Adipocyte (in vitro differentiated cells): ENCODE measurements around the gene TRABD.

Experiments used
- DNase-seq: peaks from one replicate; pipeline ENCODE4 v3.0.0-alpha.2; 2015; ENCODE audit warnings: low read depth
- H3K27me3 ChIP-seq: replicated peaks from 2 replicates; pipeline ENCODE4 v1.7.0; 2013; ENCODE audit warnings: mild to moderate bottlenecking, low read length, moderate library complexity; ENCODE audit not compliant: control insufficient read depth, insufficient read depth
- H3K36me3 ChIP-seq: 2 replicates; pipeline ENCODE4 v1.7.0; 2013; ENCODE audit warnings: low read length, mild to moderate bottlenecking, moderate library complexity; ENCODE audit not compliant: control insufficient read depth, insufficient read depth, severe bottlenecking
- H3K4me1 ChIP-seq: 2 replicates; pipeline ENCODE4 v1.7.0; 2013; ENCODE audit warnings: mild to moderate bottlenecking, low read length, moderate library complexity; ENCODE audit not compliant: control insufficient read depth, insufficient read depth
- H3K4me3 ChIP-seq: 2 replicates; pipeline ENCODE4 v1.7.0; 2013; ENCODE audit warnings: mild to moderate bottlenecking, low read length, moderate library complexity
- H3K9ac ChIP-seq: 2 replicates; pipeline ENCODE4 v1.7.0; 2013; ENCODE audit warnings: mild to moderate bottlenecking, low read length, moderate library complexity
- H3K9me3 ChIP-seq: 2 replicates; pipeline ENCODE4 v1.7.0; 2013; ENCODE audit warnings: mild to moderate bottlenecking, low read length, moderate library complexity; ENCODE audit not compliant: control insufficient read depth

TRABD gene

DNA sequence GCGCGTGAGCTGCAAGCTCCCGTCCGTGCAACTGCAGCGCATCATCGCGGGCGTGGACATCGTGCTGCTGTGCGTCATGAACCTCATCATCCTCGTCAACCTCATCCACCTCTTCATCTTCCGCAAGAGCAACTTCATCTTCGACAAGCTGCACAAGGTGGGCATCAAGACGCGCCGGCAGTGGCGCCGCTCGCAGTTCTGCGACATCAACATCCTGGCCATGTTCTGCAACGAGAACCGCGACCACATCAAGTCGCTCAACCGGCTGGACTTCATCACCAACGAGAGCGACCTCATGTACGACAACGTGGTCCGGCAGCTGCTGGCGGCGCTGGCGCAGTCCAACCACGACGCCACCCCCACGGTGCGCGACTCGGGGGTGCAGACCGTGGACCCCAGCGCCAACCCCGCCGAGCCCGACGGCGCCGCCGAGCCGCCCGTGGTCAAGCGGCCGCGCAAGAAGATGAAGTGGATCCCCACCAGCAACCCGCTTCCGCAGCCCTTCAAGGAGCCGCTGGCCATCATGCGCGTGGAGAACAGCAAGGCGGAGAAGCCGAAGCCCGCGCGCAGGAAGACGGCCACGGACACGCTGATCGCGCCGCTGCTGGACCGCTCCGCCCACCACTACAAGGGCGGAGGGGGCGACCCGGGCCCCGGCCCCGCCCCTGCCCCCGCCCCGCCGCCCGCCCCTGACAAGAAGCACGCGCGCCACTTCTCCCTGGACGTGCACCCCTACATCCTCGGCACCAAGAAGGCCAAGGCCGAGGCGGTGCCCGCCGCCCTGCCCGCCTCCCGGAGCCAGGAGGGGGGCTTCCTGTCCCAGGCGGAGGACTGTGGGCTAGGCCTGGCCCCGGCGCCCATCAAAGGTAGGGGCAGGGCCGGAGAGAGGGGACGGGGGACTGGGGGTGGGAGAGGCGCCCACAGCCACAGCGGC is 7.9 kb upstream of the TRABD start:
- no peak overlapping the region for H3K4me3 ChIP-seq
- peaks cover 25% of the 10 kb centered on the region for H3K27me3 ChIP-seq
- H3K9me3 ChIP-seq, result no peaks in the 10 kb centered on the region
- no peaks in the 10 kb centered on the region for H3K4me1 ChIP-seq
- H3K9ac ChIP-seq, result no peak overlapping the region
- no peaks in the 10 kb centered on the region for H3K36me3 ChIP-seq
- DNase-seq, result no peak

GRCh38 chr22:50178471-50178864 is 7.2 kb upstream of the TRABD start:
- Histone ChIP-seq H3K4me3 (no peak overlapping the region), H3K36me3 (no peaks in the 10 kb centered on the region), H3K9ac (no peak overlapping the region), H3K9me3 (no peaks in the 10 kb centered on the region), H3K4me1 (no peaks in the 10 kb centered on the region), H3K27me3 (peaks cover 25% of the 10 kb centered on the region)
- no peak for DNase-seq

- H3K9ac ChIP-seq, result no peak overlapping the region
- H3K27me3 ChIP-seq, result peaks cover 25% of the 10 kb centered on the region
- no peak for DNase-seq
- peaks cover 2% of the 10 kb centered on the region for H3K4me1 ChIP-seq
- H3K36me3 ChIP-seq, result no peaks in the 10 kb centered on the region
- H3K4me3 ChIP-seq, result no peak overlapping the region
- no peaks in the 10 kb centered on the region for H3K9me3 ChIP-seq
These were observed 6.5 kb upstream of the TRABD start for GRCh38 chr22:50178871-50179869.

- Histone ChIP-seq H3K27me3 (peaks cover 21% of the 10 kb centered on the region), H3K36me3 (no peaks in the 10 kb centered on the region), H3K9ac (no peak overlapping the region), H3K9me3 (no peaks in the 10 kb centered on the region), H3K4me1 (peaks cover 2% of the 10 kb centered on the region), H3K4me3 (no peak overlapping the region)
- DNase-seq, result no peak
These were observed 5.6 kb upstream of the TRABD start for GRCh38 chr22:50179937-50180726.

GRCh38 chr22:50180727-50181521 is 4.8 kb upstream of the TRABD start:
- no peak overlapping the region for H3K9ac ChIP-seq
- peaks cover 17% of the 10 kb centered on the region for H3K27me3 ChIP-seq
- no peak overlapping the region for H3K4me3 ChIP-seq
- H3K4me1 ChIP-seq, result peaks cover 6% of the 10 kb centered on the region
- DNase-seq, result no peak
- H3K9me3 ChIP-seq, result no peaks in the 10 kb centered on the region
- no peaks in the 10 kb centered on the region for H3K36me3 ChIP-seq

DNA sequence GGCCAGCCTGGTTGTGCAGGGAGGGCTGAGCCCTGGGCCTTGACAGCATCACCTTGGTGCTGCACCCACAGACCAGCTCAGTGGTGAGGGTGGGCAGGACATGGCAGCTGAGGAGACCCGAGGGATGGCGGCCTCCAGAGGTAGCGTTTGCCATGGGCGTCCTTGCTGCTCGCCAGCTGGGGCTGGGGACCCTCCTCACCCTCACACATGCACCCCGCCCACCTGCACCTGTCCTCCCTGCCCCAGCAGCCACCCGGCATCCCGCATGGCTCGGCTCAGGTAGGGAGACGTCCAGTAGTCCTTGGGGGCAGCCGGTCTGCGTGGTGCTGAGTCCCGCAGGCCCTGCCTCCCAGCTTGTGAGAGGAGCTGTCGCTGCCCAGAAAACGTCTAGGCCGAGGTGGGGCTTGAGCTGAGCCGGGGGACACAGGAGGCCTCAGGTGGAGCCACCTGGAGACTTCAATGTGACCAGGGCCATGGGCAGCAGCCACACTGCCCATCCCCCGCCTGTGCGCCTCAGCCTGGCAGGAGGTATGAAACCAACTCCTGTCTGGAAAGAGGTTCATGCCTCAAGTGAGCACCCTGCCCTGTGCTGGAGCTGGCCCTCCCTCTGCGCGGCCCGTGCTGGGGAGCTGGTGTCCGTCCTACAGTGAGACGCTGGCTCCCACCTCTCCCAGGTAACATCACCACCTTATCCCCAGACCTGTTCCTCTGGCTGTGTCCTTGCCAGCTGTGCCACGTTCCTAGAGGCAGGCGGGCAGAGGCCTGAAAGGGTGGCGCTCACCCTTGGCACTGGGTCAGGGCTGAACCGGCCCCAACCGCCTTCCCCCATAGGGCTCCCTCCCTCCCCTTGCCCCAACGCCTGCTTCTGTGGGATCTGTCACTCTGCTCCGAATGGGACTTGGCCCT is 3.3 kb upstream of the TRABD start:
- H3K9ac ChIP-seq, result no peak overlapping the region
- no peak for DNase-seq
- no peak overlapping the region for H3K4me3 ChIP-seq
- peaks cover 12% of the 10 kb centered on the region for H3K27me3 ChIP-seq
- no peaks in the 10 kb centered on the region for H3K9me3 ChIP-seq
- H3K4me1 ChIP-seq, result peaks cover 11% of the 10 kb centered on the region
- no peaks in the 10 kb centered on the region for H3K36me3 ChIP-seq

DNA sequence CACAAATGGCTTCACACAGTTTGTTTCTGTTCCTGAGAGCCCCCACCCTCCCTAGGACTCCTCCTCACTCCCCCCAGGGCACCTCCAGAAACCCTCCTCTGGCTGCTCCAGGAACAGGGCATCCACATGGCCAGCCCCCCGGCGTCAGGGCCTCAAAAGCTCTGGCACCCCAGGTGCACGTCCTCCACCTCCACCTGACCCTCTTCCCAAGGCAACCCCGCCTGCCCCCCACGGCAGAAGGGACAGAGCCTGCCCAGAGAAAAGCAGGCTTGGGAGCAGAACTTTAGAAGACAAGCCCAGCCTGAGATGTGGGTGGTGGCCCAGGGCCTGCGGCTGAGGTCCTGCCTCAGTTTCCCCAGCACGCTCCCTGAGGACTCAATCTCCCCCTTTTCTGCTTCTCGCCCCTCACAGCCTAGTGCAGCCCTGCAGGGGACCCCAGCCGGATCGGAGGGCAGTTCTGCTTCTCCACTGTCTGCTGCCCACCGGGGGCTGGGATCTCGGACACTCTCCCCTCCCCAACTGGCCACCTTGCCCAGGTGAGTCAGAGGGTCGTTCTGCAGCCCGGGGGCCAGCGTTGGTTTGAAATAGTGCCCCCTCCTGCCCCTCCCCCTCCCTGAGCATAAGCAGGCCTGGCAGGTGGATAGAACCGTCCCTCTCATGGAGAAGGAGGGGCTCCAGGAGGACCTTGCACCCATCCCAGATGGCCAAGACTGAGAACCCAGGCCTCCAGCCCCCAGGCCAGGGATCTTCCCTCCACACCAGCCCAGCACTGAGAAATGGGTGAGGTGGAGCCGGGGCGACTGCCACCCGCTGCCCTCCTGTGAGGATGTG is 2.4 kb upstream of the TRABD start:
- no peaks in the 10 kb centered on the region for H3K9me3 ChIP-seq
- H3K27me3 ChIP-seq, result peaks cover 9% of the 10 kb centered on the region
- peaks cover under 1% of the 10 kb centered on the region for H3K36me3 ChIP-seq
- DNase-seq, result no peak
- H3K4me1 ChIP-seq, result peaks cover 12% of the 10 kb centered on the region
- no peak overlapping the region for H3K4me3 ChIP-seq
- H3K9ac ChIP-seq, result no peak overlapping the region

GRCh38 chr22:50184004-50184901 is 1.5 kb upstream of the TRABD start:
- H3K4me1 ChIP-seq, result peaks cover 12% of the 10 kb centered on the region
- H3K27me3 ChIP-seq, result peaks cover 7% of the 10 kb centered on the region
- H3K9me3 ChIP-seq, result no peaks in the 10 kb centered on the region
- no peak overlapping the region for H3K9ac ChIP-seq
- peak; percentile 67 for DNase-seq
- H3K4me3 ChIP-seq, result no peak overlapping the region
- H3K36me3 ChIP-seq, result peaks cover 5% of the 10 kb centered on the region
